ENCODE data around the gene KIF17. TPM values are rescaled to one million over a fixed set of nuclear protein-coding genes. Genes with fewer than 3 reads are reported as not detected.
"Not testable (repeated sequence)": the region's sequence is repeated elsewhere in the genome, so short reads cannot be mapped to it uniquely, and the experiment has no call there.

The KIF17 gene
- polyA plus RNA-seq, 4 donors = 1.3 to 2.7 (median 2.4) TPM

- 88 to 89% (median 89%) methylated on average over 8 of the region's 8 CpGs for WGBS, 3 donors
- Histone ChIP-seq H3K4me1 (ENCODE audit: control insufficient read depth in 3 of 3, insufficient read depth in 2 of 3, low read depth in 1 of 3, low read length in 2 of 3) (peaks cover 2 to 3% (median 3%) of the 10 kb centered on the region in 3 donors), H3K27me3 (ENCODE audit: control insufficient read depth in 3 of 3, insufficient read depth in 3 of 3, low read length in 3 of 3) (peaks cover 6 to 31% (median 10%) of the 10 kb centered on the region in 3 donors), H3K27ac (ENCODE audit: low read depth in 1 of 3, low read length in 2 of 3) (no peak overlapping the region), H3K9me3 (ENCODE audit: control insufficient read depth in 2 of 2, insufficient read depth in 1 of 2, low read depth in 1 of 2, low read length in 1 of 2) (no peaks in the 10 kb centered on the region), H3K4me3 (ENCODE audit: low read depth in 1 of 3, low read length in 3 of 3) (no peak overlapping the region), H3K36me3 (ENCODE audit: control insufficient read depth in 3 of 3, insufficient read depth in 2 of 3, low read depth in 1 of 3, low read length in 3 of 3) (no peaks in the 10 kb centered on the region)
- DNase-seq = no peak
- FAIRE-seq = no peak
Observed at GRCh38 chr1:20719261-20719660, 1.5 kb upstream of the KIF17 start.

DNA sequence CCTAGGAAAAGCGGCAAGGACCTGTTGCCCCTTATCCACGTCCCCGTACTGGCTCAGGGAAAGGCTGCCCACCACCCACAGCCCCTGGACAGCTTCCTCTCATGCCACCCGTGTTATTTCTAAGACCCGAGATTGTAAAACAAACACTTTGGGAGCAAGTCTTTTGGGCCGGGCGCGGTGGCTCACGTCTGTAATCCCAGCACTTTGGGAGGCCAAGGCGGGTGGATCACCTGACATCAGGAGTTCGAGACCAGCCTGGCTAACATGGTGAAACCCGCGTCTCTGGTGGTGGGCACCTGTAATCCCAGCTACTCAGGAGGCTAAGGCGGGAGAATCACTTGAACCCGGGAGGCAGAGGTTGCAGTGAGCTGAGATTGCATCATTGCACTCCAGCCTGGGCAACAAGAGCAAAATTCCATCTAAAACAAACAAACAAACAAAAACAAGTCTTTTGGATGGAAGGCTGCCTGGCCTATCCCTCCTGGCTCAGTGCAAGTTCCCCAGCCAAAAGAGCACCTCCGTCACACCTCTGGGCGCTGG is 606 bp upstream of the KIF17 start:
- FAIRE-seq, DNase-seq: not testable (repeated sequence)

DNA sequence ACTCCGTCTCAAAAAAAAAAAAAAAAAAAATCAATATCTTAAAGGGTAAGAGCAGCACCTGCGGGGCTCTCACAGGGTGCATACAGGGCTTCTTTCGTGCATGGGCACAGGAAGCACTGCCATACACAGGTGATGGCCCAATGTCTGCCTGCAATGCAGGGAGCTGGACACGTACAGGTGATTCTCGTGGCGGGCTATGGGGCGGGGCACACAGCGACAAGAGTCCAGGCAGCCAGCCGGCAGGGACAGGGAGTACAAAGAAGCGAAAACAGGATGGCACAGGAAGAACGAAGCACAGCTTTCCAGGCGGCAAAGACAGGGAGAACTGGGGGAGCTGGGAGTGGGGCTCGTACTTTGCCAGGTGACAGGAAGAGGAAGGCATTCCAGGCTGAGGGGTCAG is 1.6 kb downstream of the KIF17 start:
- Histone ChIP-seq H3K27ac (ENCODE audit: low read depth in 1 of 3, low read length in 2 of 3) (no peak overlapping the region), H3K9me3 (ENCODE audit: control insufficient read depth in 2 of 2, insufficient read depth in 1 of 2, low read depth in 1 of 2, low read length in 1 of 2) (no peaks in the 10 kb centered on the region), H3K4me3 (ENCODE audit: low read depth in 1 of 3, low read length in 3 of 3) (no peak overlapping the region), H3K36me3 (ENCODE audit: control insufficient read depth in 3 of 3, insufficient read depth in 2 of 3, low read depth in 1 of 3, low read length in 3 of 3) (no peaks in the 10 kb centered on the region), H3K4me1 (ENCODE audit: control insufficient read depth in 3 of 3, insufficient read depth in 2 of 3, low read depth in 1 of 3, low read length in 2 of 3) (peaks cover 2 to 3% (median 3%) of the 10 kb centered on the region in 3 donors), H3K27me3 (ENCODE audit: control insufficient read depth in 3 of 3, insufficient read depth in 3 of 3, low read length in 3 of 3) (peaks cover 6 to 31% (median 10%) of the 10 kb centered on the region in 3 donors)
- DNase-seq = peak; percentile 26 to 69
- FAIRE-seq = no peak
- 12 to 59% (median 36%) methylated on average over 13 of the region's 13 CpGs for WGBS, 3 donors

More for the DNA sequence above, 606 bp upstream of the KIF17 start:
- not testable (repeated sequence) for H3K27ac ChIP-seq (ENCODE audit: low read depth in 1 of 3, low read length in 2 of 3); H3K9me3 ChIP-seq (ENCODE audit: control insufficient read depth in 2 of 2, insufficient read depth in 1 of 2, low read depth in 1 of 2, low read length in 1 of 2); H3K4me1 ChIP-seq (ENCODE audit: control insufficient read depth in 3 of 3, insufficient read depth in 2 of 3, low read depth in 1 of 3, low read length in 2 of 3); H3K36me3 ChIP-seq (ENCODE audit: control insufficient read depth in 3 of 3, insufficient read depth in 2 of 3, low read depth in 1 of 3, low read length in 3 of 3)
- Histone ChIP-seq H3K27me3 (ENCODE audit: control insufficient read depth in 3 of 3, insufficient read depth in 3 of 3, low read length in 3 of 3) (peaks cover 6 to 31% (median 10%) of the 10 kb centered on the region in 3 donors), H3K4me3 (ENCODE audit: low read depth in 1 of 3, low read length in 3 of 3) (peak overlapping the region in 1 of 3 donors; percentile 35)
- WGBS, 3 donors = 49 to 58% (median 57%) methylated on average over 17 of the region's 17 CpGs

DNA sequence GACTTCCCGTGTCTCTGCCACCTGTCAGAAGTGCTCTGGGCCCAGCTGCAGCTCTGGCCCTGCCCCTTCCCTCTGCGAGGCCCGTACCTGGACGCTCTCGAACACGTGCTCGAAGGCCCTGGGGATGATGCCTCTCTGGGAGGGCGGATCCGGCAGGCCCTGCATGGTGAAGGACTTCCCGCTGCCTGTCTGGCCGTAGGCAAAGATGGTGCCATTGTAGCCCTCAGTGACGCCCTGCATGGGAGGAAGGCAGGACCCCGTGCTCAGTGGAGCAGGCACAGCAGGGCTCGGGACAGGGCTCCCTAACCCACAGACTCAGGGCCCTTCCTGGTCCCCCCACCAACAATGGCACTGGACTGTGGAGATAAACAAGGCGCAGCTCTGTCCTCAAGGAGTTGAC is 2.4 kb downstream of the KIF17 start:
- no peak overlapping the region for H3K4me3 ChIP-seq (ENCODE audit: low read depth in 1 of 3, low read length in 3 of 3)
- FAIRE-seq (no peak), DNase-seq (no peak)
- no peaks in the 10 kb centered on the region for H3K36me3 ChIP-seq (ENCODE audit: control insufficient read depth in 3 of 3, insufficient read depth in 2 of 3, low read depth in 1 of 3, low read length in 3 of 3)
- H3K27ac ChIP-seq (ENCODE audit: low read depth in 1 of 3, low read length in 2 of 3) = no peak overlapping the region
- peaks cover 2 to 3% (median 3%) of the 10 kb centered on the region in 3 donors for H3K4me1 ChIP-seq (ENCODE audit: control insufficient read depth in 3 of 3, insufficient read depth in 2 of 3, low read depth in 1 of 3, low read length in 2 of 3)
- WGBS, 3 donors = 81 to 85% (median 85%) methylated on average over 15 of the region's 15 CpGs
- H3K27me3 ChIP-seq (ENCODE audit: control insufficient read depth in 3 of 3, insufficient read depth in 3 of 3, low read length in 3 of 3) = peaks cover 6 to 31% (median 10%) of the 10 kb centered on the region in 3 donors
- H3K9me3 ChIP-seq (ENCODE audit: control insufficient read depth in 2 of 2, insufficient read depth in 1 of 2, low read depth in 1 of 2, low read length in 1 of 2) = no peaks in the 10 kb centered on the region

DNA sequence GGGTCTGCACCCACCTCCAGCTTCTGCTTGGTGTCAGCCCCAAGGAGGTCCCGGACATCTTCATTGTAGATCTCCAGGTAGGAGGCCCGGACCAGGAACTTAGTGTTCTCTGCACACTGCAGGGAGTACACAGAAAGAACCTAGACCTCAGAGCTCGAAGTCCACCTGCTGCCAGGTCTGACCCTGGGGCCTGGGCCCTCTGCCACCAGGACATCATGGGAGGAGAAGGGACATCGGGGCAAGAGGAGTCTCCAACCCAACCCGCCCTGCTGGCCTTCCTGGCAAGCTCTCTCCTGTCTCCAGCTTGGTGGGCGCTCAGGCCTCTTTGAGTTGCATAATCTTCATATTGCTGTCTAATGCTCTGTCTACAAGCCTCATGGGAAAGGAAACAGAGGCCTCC is 4.4 kb downstream of the KIF17 start:
- Histone ChIP-seq H3K36me3 (ENCODE audit: control insufficient read depth in 3 of 3, insufficient read depth in 2 of 3, low read depth in 1 of 3, low read length in 3 of 3) (no peaks in the 10 kb centered on the region), H3K27ac (ENCODE audit: low read depth in 1 of 3, low read length in 2 of 3) (no peak overlapping the region), H3K27me3 (ENCODE audit: control insufficient read depth in 3 of 3, insufficient read depth in 3 of 3, low read length in 3 of 3) (peaks cover 6 to 16% (median 10%) of the 10 kb centered on the region in 3 donors), H3K4me1 (ENCODE audit: control insufficient read depth in 3 of 3, insufficient read depth in 2 of 3, low read depth in 1 of 3, low read length in 2 of 3) (peaks cover 2 to 3% (median 3%) of the 10 kb centered on the region in 3 donors), H3K9me3 (ENCODE audit: control insufficient read depth in 2 of 2, insufficient read depth in 1 of 2, low read depth in 1 of 2, low read length in 1 of 2) (no peaks in the 10 kb centered on the region), H3K4me3 (ENCODE audit: low read depth in 1 of 3, low read length in 3 of 3) (no peak overlapping the region)
- peak; percentile 33 to 63 for DNase-seq
- FAIRE-seq = no peak
- WGBS, 3 donors = 61 to 85% (median 67%) methylated on average over 6 of the region's 6 CpGs

DNA sequence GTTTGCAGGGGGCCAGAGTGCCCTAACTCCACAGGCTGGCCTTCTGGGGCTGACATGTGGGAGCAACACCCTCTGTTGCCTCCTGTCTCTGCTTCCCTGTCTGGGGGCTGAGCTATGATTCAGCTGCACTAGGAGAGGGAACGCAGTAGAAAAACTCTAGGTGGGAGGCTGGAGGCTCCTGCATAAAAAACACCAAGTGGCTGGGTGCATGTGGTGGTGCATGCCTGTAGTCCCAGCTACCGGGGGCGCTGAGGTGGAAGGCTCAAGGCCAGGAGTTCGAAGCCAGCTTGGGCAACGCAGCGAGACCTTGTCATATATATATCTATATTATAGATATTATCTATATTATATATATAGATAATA is 5.6 kb downstream of the KIF17 start:
- no peaks in the 10 kb centered on the region for H3K36me3 ChIP-seq (ENCODE audit: control insufficient read depth in 3 of 3, insufficient read depth in 2 of 3, low read depth in 1 of 3, low read length in 3 of 3)
- FAIRE-seq (no peak), DNase-seq (no peak)
- peaks cover 6 to 11% (median 10%) of the 10 kb centered on the region in 3 donors for H3K27me3 ChIP-seq (ENCODE audit: control insufficient read depth in 3 of 3, insufficient read depth in 3 of 3, low read length in 3 of 3)
- 82 to 86% (median 82%) methylated on average over 6 of the region's 6 CpGs for WGBS, 3 donors
- H3K4me1 ChIP-seq (ENCODE audit: control insufficient read depth in 3 of 3, insufficient read depth in 2 of 3, low read depth in 1 of 3, low read length in 2 of 3) = peaks cover 0 to 2% (median under 1%) of the 10 kb centered on the region in 3 donors
- H3K4me3 ChIP-seq (ENCODE audit: low read depth in 1 of 3, low read length in 3 of 3) = no peak overlapping the region
- H3K27ac ChIP-seq (ENCODE audit: low read depth in 1 of 3, low read length in 2 of 3) = no peak overlapping the region
- H3K9me3 ChIP-seq (ENCODE audit: control insufficient read depth in 2 of 2, insufficient read depth in 1 of 2, low read depth in 1 of 2, low read length in 1 of 2) = peaks cover 0 to 3% of the 10 kb centered on the region in 2 donors

DNA sequence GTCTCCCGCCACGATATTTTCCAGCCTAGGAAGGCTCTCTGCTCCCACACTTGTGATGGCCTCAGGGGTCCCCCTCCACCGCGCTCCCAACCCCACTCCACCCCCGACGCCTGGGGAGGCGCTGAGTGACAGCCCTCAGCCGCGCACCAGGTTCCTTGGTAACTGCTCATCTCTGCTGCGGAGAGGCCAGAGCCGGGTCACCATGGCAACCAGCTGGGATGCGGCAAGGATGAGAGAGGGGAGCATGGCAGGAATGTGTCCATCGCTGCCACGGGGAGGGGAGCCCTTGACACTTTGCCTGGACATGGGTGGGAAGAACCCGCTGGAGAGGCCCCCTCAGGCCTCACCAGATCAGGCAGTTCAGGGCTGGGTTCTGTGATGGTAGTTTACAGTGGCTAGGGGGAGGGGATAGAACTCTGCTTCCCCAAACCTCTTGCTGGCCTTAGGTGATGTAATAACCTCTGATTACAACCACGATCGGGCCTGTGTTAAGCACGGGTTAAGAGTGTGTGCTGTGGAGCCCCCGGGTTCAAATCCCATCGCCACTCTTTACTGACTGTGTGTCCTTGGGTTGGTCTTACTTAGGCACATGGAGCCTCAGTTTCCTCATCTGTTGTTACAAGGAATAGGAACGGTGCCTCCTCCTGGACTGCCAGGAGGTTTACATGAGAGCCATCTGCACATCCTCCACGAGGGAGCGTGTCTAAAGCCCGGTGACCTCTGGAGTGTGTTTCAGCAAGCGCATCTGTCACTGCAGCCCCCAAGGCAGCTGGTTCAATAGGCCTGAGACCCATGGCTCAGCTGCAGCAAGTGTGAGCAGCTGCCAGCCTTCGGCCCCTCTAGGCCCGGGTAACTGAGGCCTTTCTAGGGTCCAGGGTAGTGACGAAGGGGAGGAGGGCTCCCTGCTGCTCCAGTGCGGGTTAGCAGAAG is 6.3 kb downstream of the KIF17 start:
- DNase-seq = no peak
- WGBS, 3 donors = 80 to 83% (median 81%) methylated on average over 29 of the region's 29 CpGs
- Histone ChIP-seq H3K4me1 (ENCODE audit: control insufficient read depth in 3 of 3, insufficient read depth in 2 of 3, low read depth in 1 of 3, low read length in 2 of 3) (no peaks in the 10 kb centered on the region), H3K4me3 (ENCODE audit: low read depth in 1 of 3, low read length in 3 of 3) (no peak overlapping the region), H3K36me3 (ENCODE audit: control insufficient read depth in 3 of 3, insufficient read depth in 2 of 3, low read depth in 1 of 3, low read length in 3 of 3) (no peaks in the 10 kb centered on the region), H3K27ac (ENCODE audit: low read depth in 1 of 3, low read length in 2 of 3) (no peak overlapping the region), H3K9me3 (ENCODE audit: control insufficient read depth in 2 of 2, insufficient read depth in 1 of 2, low read depth in 1 of 2, low read length in 1 of 2) (peaks cover 0 to 3% of the 10 kb centered on the region in 2 donors), H3K27me3 (ENCODE audit: control insufficient read depth in 3 of 3, insufficient read depth in 3 of 3, low read length in 3 of 3) (peaks cover 2 to 8% (median 5%) of the 10 kb centered on the region in 3 donors)
- FAIRE-seq = no peak

GRCh38 chr1:20710469-20711284 is 7.1 kb downstream of the KIF17 start:
- DNase-seq (no peak), FAIRE-seq (no peak)
- Histone ChIP-seq H3K27ac (ENCODE audit: low read depth in 1 of 3, low read length in 2 of 3) (no peak overlapping the region), H3K4me3 (ENCODE audit: low read depth in 1 of 3, low read length in 3 of 3) (no peak overlapping the region), H3K27me3 (ENCODE audit: control insufficient read depth in 3 of 3, insufficient read depth in 3 of 3, low read length in 3 of 3) (peaks cover 0 to 2% (median 0%) of the 10 kb centered on the region in 3 donors), H3K36me3 (ENCODE audit: control insufficient read depth in 3 of 3, insufficient read depth in 2 of 3, low read depth in 1 of 3, low read length in 3 of 3) (no peaks in the 10 kb centered on the region), H3K4me1 (ENCODE audit: control insufficient read depth in 3 of 3, insufficient read depth in 2 of 3, low read depth in 1 of 3, low read length in 2 of 3) (no peaks in the 10 kb centered on the region), H3K9me3 (ENCODE audit: control insufficient read depth in 2 of 2, insufficient read depth in 1 of 2, low read depth in 1 of 2, low read length in 1 of 2) (peaks cover 0 to 3% of the 10 kb centered on the region in 2 donors)
- WGBS, 3 donors = 66 to 71% (median 67%) methylated on average over 18 of the region's 18 CpGs
